Measurements from ENCODE around the gene HS1BP3. TPM values are rescaled to one million over a fixed set of nuclear protein-coding genes. Genes with fewer than 3 reads are reported as not detected.

The HS1BP3 gene
- total RNA-seq, 4 donors from 2014 or later: 16.6 to 26.9 (median 19.4) TPM

- in situ Hi-C loops (cut with MboI; ENCODE audit: low sequenced_read_pairs in 4 of 4): loop anchor here in 3 of 4 donors (5.0 to 25.0 kb wide), 3 partner anchors 198 to 578 kb away; partner anchors contain the start of genes LAPTM4A (in 1 of the 3) and PUM2 (in 1 of the 3)
- Histone ChIP-seq H3K36me3 (peaks cover 0 to 32% of the 10 kb centered on the region in 2 donors), H3K4me1 (peaks cover 0 to 16% of the 10 kb centered on the region in 2 donors), H3K4me3 (no peak overlapping the region), H3K27ac (peak overlapping the region in 3 of 4 donors; percentile 29 to 42 (median 41)), H3K9me3 (no peaks in the 10 kb centered on the region), H3K27me3 (no peaks in the 10 kb centered on the region)
- DNase-seq (no peak), ATAC-seq (no peak)
- intact Hi-C loops (cut with DNase I; ENCODE audit: low total_unique reads): loop anchor here (5.0 kb wide), 1 partner anchor 243 kb away; no protein-coding TSS in a partner anchor
- no peak for TF ChIP-seq POLR2A (IDR thresholded peaks at IDR 0.05)
- TF ChIP-seq CTCF (IDR thresholded peaks at IDR 0.05 in 4 of 5, conservative IDR thresholded peaks at IDR 0.05 in 1 of 5): no peak
Measured at GRCh38 chr2:20640411-20641122, 10.3 kb downstream of the HS1BP3 start.

GRCh38 chr2:20638646-20639430, 12.1 kb downstream of the HS1BP3 start:
- no peak for DNase-seq
- Histone ChIP-seq H3K27me3 (no peaks in the 10 kb centered on the region), H3K36me3 (peaks cover 0 to 16% of the 10 kb centered on the region in 2 donors), H3K4me1 (peaks cover 6 to 26% of the 10 kb centered on the region in 2 donors), H3K27ac (no peak overlapping the region), H3K9me3 (no peaks in the 10 kb centered on the region), H3K4me3 (no peak overlapping the region)
- intact Hi-C loops (cut with DNase I; ENCODE audit: low total_unique reads): no loop called here
- TF ChIP-seq CTCF (IDR thresholded peaks at IDR 0.05 in 4 of 5, conservative IDR thresholded peaks at IDR 0.05 in 1 of 5): no peak
- TF ChIP-seq POLR2A (IDR thresholded peaks at IDR 0.05): no peak
- no peak for ATAC-seq
- in situ Hi-C loops (cut with MboI; ENCODE audit: low sequenced_read_pairs in 4 of 4): loop anchor here in 3 of 4 donors (5.0 to 25.0 kb wide), 2 partner anchors 197 to 577 kb away; partner anchors contain the start of gene LAPTM4A (in 1 of the 3)

- DNase-seq: no peak
- ATAC-seq: no peak
- in situ Hi-C loops (cut with MboI; ENCODE audit: low sequenced_read_pairs in 4 of 4) (loop anchor here in 3 of 4 donors (5.0 to 25.0 kb wide), 2 partner anchors 196 to 576 kb away; partner anchors contain the start of gene LAPTM4A (in 1 of the 3)), intact Hi-C loops (cut with DNase I; ENCODE audit: low total_unique reads) (no loop called here)
- H3K36me3 ChIP-seq: peaks cover 0 to 12% of the 10 kb centered on the region in 2 donors
- H3K4me3 ChIP-seq: no peak overlapping the region
- H3K27ac ChIP-seq: no peak overlapping the region
- H3K27me3 ChIP-seq: no peaks in the 10 kb centered on the region
- TF ChIP-seq POLR2A (IDR thresholded peaks at IDR 0.05) (no peak), CTCF (IDR thresholded peaks at IDR 0.05 in 4 of 5, conservative IDR thresholded peaks at IDR 0.05 in 1 of 5) (no peak)
- no peaks in the 10 kb centered on the region for H3K9me3 ChIP-seq
- peaks cover 6 to 31% of the 10 kb centered on the region in 2 donors for H3K4me1 ChIP-seq
Measured at GRCh38 chr2:20638014-20638413, 12.9 kb downstream of the HS1BP3 start.

- Histone ChIP-seq H3K4me1 (peaks cover 6 to 31% of the 10 kb centered on the region in 2 donors), H3K27me3 (no peaks in the 10 kb centered on the region), H3K27ac (no peak overlapping the region), H3K9me3 (no peaks in the 10 kb centered on the region), H3K36me3 (peaks cover 0 to 12% of the 10 kb centered on the region in 2 donors), H3K4me3 (no peak overlapping the region)
- DNase-seq (peak in 1 of 2 donors; percentile 13), ATAC-seq (no peak)
- in situ Hi-C loops (cut with MboI; ENCODE audit: low sequenced_read_pairs in 4 of 4) (loop anchor here in 3 of 4 donors (5.0 to 25.0 kb wide), 2 partner anchors 195 to 575 kb away; partner anchors contain the start of gene LAPTM4A (in 1 of the 3)), intact Hi-C loops (cut with DNase I; ENCODE audit: low total_unique reads) (no loop called here)
- TF ChIP-seq CTCF (IDR thresholded peaks at IDR 0.05 in 4 of 5, conservative IDR thresholded peaks at IDR 0.05 in 1 of 5) (no peak), POLR2A (IDR thresholded peaks at IDR 0.05) (no peak)
Measured at GRCh38 chr2:20637147-20637546, 13.8 kb downstream of the HS1BP3 start.

Measured in gastrocnemius medialis (tissue), 4 donors.